Endothelial cell of hepatic sinusoid (primary cell): ENCODE measurements around the gene LRRTM3.

Source experiments
- in situ Hi-C: cut with HindIII; loops from 2 replicates; pipeline ENCODE4 v1.10.0; 2017; ENCODE audit warnings: low sequenced_read_pairs

LRRTM3 gene

DNA sequence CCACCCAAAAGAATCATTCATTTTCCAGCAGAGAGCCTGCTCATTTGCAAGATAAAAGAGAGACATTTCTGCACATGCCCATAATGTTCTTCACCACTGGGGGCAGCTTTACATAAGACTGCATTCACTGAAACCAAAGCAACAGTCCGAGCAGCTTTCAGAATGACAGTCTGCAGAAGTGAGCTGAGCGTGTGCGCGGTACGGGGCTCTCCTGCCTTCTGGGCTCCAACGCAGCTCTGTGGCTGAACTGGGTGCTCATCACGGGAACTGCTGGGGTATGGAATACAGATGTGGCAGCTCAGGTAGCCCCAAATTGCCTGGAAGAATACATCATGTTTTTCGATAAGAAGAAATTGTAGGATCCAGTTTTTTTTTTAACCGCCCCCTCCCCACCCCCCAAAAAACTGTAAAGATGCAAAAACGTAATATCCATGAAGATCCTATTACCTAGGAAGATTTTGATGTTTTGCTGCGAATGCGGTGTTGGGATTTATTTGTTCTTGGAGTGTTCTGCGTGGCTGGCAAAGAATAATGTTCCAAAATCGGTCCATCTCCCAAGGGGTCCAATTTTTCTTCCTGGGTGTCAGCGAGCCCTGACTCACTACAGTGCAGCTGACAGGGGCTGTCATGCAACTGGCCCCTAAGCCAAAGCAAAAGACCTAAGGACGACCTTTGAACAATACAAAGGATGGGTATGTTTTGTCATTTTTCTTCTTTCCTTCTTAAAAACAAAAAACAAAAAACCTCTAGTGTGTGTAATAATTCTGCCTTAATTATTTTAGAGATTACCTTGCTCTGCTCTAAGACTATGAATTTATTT, at the start of gene LRRTM3:
Gene LRRTM3, plus strand, starts transcription at position 141 of the 820 bp plus-strand sequence.
- in situ Hi-C loops: no loop called here

- in situ Hi-C loops: no loop called here
Observed at GRCh38 chr10:66877361-66877760, 48.5 kb upstream of the LRRTM3 start.

- in situ Hi-C loops: no loop called here
Observed at GRCh38 chr10:66880292-66880691, 45.5 kb upstream of the LRRTM3 start.

GRCh38 chr10:66880826-66881225, 45.0 kb upstream of the LRRTM3 start:
- in situ Hi-C loops: no loop called here

- in situ Hi-C loops: no loop called here
Observed at GRCh38 chr10:66881814-66882213, 44.0 kb upstream of the LRRTM3 start.

DNA sequence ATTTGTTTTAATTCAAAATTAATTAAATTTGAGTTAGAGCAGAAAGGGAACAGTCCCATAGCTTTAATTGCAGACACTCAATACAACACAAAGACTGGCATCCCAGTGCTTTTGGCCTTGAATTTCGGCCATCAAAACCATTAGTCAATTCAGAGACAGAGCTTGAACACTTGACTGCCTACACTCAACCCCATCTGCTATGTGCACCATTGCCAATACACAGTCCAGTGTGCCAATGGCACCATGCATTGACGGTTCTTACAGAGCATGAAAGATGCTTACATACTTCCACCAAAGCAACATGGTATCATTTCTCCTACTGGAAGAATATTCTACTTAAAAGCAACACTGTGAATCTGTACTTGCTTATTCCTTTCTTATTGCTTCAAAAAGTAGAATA, 43.6 kb upstream of the LRRTM3 start:
- in situ Hi-C loops: no loop called here

DNA sequence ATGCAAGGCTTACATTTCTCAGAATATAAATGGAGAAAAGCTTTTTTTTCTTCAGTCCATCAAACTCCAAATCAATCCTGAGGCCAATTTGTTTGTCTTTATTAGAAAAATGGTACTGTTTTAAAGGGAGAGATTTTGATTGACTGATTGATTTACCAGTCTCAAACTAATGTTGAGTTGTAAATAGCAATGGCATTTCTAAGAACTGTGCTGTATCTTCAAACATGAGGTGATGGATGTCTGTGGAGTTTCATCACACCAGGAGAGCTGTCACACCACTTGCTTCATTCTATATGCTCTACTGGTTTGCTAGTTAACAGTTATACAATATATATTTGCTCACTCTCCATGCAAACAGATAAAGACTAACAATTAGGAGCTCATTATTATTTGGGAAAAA, 39.0 kb upstream of the LRRTM3 start:
- in situ Hi-C loops: no loop called here

- in situ Hi-C loops: no loop called here
Observed at GRCh38 chr10:66888237-66888636, 37.6 kb upstream of the LRRTM3 start.

DNA sequence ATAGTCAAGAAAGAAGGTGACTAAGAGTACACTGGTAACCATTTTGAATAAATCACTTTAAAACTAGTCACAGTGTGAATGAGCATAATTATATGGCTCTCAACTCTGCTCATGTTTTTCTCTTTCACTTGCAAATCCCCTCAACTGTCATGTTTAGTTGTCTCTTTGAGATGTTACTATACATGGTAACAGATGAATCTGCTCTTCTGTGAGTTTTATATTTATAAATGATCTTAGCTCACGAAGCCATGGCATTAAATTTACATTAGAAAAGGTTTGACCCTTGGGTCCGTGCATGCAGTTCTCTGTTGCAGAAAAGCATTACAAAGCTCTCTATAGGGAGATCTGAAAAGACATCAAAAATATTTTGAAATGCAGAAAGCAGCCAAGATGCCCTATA, 33.0 kb upstream of the LRRTM3 start:
- in situ Hi-C loops: no loop called here

DNA sequence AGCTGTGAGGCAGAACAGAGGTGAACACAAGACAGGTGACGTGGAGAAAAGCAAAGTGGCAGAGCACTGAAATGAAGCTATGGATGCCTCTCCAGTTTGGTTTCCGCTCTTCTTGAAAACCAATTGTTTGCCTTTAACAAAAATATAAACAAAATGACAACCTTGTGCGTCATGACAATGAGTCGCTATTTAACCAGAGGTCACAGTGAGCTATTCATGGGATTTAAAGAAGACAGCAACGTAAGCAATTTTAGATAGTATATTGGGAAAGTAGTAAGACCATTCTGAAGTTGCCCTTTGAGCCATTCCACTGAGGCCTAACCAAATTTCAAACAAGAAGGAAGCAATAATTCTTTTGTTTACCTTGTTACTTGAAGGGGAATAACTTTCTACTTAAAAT, 15.2 kb upstream of the LRRTM3 start:
- in situ Hi-C loops: no loop called here

DNA sequence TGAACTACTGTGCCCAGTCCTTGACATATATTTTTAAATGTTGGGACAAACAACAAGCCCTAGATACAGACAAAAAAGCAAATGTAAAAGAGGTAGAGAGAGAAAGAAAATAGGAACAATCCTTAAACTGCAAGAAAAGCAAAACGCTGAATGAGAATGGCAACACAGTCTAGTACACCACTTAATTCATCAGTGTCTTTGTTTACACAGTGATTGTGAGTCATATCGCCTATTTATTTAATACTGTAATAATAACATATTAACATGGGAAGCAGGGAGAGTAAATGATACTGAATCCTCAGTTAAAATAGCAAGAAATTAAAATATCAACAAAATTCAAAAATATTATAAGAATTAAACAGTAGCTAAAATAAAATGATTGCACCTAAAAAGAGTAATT, 9.8 kb upstream of the LRRTM3 start:
- in situ Hi-C loops: no loop called here

GRCh38 chr10:66917104-66917503, 8.7 kb upstream of the LRRTM3 start:
- in situ Hi-C loops: no loop called here

- in situ Hi-C loops: no loop called here
Observed at GRCh38 chr10:66919248-66919647, 6.6 kb upstream of the LRRTM3 start.

GRCh38 chr10:66924674-66925345, 1.0 kb upstream of the LRRTM3 start:
- in situ Hi-C loops: no loop called here

DNA sequence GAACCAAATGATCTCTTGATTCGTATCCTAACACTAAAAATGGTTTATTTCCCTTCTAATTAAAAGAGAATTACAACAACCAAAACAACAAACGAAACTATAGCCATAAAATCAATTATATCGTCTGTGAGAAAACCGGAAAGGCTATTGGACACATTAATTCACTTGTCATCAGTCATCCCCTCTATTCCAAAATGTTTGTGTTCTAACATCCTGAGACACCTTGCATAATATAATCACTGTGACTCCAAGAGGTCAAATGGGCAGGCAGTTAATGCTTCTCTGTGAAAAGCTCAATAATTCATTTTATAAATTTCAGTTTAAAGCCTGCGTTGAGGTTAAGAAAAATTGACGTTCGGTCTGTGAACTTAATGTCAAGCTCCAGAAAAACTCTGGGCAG, 463 bp upstream of the LRRTM3 start:
- in situ Hi-C loops: no loop called here

DNA sequence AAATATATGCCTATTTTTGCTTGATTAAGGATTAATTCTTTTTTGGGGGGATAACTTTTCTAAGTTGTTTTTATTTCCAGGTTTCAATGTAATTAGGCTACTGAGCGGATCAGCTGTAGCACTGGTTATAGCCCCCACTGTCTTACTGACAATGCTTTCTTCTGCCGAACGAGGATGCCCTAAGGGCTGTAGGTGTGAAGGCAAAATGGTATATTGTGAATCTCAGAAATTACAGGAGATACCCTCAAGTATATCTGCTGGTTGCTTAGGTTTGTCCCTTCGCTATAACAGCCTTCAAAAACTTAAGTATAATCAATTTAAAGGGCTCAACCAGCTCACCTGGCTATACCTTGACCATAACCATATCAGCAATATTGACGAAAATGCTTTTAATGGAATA, 1.0 kb downstream of the LRRTM3 start:
- in situ Hi-C loops: no loop called here

- in situ Hi-C loops: no loop called here
Observed at GRCh38 chr10:66927251-66927935, 1.6 kb downstream of the LRRTM3 start.

- in situ Hi-C loops: no loop called here
Observed at GRCh38 chr10:66927971-66928770, 2.3 kb downstream of the LRRTM3 start.

GRCh38 chr10:66928776-66929175, 2.9 kb downstream of the LRRTM3 start:
- in situ Hi-C loops: no loop called here

- in situ Hi-C loops: no loop called here
Observed at GRCh38 chr10:66929375-66929774, 3.5 kb downstream of the LRRTM3 start.

- in situ Hi-C loops: no loop called here
Observed at GRCh38 chr10:66931340-66931948, 5.6 kb downstream of the LRRTM3 start.
